ENCODE measurements around the gene KCNH2.

Gene KCNH2

DNA sequence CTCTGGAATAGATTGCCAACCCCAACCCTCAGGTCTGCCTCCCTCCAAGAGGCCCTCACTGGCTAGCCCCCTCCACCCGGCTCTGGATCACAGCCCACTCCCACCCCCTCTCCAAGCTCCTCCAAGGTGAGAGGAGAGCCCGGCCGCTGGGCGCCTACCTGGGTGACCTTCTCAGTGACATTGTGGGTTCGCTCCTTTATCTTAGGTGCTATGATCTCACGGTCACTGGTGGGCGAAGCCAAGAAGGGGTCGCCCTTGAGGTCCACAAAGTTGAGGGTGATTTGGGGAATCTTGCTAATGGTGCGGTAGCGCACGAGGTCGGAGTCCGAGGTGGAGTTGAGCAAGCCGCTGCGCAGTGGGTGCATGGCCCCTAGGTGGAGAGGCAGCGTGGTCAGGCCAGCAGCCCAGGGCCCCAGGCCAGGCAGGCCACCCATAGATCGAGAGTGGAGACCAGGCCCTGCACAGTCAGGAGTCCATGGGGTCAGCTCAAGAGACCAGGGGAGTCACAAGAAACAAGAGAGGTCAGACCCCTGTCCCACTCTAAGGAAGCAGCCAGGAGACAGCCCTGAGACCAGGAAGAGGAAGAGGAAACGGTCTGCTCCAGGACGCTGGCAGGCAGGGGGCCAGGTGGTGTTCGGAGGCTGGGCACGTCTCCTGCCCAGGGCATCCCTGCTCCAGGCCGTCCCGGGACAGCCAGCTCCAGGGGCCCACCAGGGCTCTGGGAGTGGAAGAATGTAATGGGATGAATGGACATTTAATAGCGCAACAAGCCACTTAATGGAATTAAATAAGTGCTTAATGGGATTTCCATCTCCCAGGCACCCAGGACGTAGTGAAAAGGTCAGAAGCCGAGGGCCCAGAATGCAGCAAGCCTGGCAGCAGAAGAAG lies 20.7 kb downstream of the KCNH2 start:
- DNase-seq, result no peak

- DNase-seq, result no peak
These were observed 21.6 kb downstream of the KCNH2 start for GRCh38 chr7:150956395-150957132.

- no peak for DNase-seq
These were observed 22.4 kb downstream of the KCNH2 start for GRCh38 chr7:150955519-150956394.

DNA sequence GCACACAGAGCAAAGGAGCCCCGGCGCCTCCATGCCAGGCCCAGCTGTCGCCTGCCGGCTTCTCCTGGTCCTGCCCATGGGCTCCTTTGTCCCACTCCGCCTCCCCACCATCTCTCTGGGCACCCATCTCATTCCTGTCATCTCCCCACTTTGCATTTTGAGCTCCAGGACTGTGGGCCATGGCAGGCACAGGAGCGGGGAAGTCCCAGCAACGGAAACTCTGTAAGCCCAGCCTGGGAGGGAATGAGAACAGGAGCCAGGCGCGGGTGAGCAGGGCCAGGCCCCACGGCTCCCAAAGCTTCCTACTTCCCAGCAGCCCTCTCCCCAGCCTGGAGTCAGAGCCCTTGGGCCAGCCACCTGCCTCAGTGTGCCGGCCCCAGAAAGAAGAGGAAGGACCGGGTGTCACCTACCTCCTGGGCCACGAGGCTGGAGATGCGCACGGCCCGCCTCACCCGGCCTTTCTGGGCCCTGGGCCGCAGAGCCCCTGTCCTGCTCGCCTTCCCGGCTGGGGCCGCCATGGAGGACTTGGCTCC lies 23.1 kb downstream of the KCNH2 start:
- no peak for DNase-seq

DNA sequence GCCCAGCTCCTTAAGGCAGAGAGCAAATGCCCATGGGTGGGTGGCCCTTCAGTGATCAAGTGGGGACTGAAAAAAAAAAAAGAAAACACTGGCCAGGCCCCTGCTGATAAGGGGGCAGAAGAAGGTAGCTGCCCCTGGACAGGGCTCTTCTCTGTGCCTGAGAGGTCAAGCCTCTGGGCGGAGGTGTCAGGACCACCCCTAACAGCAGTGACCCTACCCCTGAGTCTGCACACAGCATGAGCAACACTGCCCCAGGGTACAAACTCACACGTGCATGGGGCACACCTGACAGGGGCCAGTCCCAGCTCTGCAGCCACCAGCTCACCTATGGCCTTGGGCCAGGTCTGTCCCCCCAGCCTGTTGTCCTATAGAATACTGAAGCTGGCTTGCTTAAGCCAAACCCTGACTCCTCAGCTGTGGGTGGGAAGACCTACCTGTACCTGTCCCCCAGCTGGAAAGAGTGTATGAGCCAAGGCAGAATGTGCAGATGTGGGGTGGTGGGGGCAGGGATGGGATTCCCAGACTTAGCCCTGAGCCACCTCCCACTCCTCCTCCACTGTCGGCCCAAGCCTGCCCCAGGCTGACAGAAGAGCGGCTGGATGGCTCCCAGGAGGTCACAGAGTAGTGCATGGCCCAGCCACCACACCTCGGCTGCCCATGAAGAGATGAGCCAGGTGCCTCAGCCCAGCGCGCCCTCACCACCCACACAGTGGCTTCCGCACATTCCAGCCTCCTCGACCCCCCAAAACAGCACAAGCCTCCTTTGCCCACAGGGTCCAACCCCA lies 23.7 kb downstream of the KCNH2 start:
- no peak for DNase-seq

DNA sequence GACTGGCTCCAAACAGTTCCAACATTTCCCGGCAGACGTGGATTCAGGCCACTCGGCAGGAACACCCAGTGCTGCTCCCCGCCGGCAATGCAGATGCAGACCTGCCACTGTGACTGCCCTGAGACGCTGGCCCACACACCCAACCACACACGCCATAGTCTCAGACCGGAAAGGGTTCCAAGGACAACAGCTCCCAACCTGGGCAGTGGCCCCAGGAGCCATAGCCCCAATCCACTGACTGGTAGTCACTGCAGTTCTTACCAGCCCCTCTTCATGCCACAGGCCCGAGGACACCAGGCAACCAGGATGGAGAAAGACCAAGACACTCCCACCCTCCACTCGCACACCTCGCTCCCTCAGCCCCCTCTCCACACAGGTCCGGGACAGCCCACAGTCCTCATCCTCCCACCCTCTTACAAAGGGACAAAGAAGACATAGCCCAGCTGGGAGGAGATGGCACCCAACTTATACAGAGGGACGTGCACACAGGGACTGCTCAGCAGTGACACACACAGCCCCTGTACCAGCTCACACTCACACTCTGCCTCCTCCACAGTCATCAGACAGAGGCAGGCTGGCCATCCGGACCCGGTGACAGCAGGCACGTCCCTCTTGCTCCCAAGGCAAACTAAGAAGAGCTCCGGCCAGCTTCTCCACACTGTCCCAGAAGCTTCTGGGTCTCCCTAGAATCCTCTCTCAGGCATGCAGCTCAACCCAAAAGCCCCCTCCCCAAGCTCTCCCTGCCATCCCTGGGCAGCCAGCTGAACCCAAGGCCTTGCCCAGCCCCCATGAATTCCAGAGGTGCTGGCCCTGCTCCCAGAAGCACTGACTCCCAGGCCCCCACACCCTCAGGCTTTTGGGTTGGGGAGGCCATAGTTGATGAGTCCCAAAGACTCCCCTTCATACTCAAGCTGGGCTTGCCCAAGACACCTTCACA lies 24.8 kb downstream of the KCNH2 start:
- no peak for DNase-seq

GRCh38 chr7:150952331-150953050 lies 25.6 kb downstream of the KCNH2 start:
- DNase-seq, result no peak

DNA sequence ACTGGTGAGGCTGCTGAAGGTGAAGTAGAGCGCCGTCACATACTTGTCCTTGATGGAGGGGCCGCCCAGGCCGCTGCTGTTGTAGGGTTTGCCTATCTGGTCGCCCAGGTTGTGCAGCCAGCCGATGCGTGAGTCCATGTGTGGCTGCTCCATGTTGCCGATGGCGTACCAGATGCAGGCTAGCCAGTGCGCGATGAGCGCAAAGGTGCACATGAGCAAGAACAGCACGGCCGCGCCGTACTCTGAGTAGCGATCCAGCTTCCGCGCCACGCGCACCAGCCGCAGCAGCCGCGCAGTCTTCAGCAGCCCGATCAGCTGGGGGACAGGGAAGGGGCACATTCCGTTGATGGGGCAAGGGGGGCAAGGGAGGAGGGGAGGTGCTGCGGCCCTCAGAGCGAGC lies 26.6 kb downstream of the KCNH2 start:
- no peak for DNase-seq

DNA sequence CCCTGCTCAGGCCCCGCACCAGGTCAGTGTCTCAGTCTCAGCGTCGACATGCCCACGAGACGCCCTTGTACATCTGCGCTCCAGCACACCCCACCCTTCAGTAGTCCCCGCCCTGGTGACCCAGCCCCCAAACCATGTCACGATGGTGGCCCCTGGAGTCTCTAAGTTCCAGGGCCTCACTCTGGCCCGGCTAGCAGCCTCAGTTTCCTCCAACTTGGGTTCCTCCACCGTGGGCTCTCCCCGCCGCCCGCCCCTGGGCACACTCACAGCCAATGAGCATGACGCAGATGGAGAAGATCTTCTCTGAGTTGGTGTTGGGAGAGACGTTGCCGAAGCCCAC lies 27.0 kb downstream of the KCNH2 start:
- no peak for DNase-seq

- no peak for DNase-seq
These were observed 27.5 kb downstream of the KCNH2 start for GRCh38 chr7:150950496-150951180.

- no peak for DNase-seq
These were observed 28.1 kb downstream of the KCNH2 start for GRCh38 chr7:150949971-150950491.

DNA sequence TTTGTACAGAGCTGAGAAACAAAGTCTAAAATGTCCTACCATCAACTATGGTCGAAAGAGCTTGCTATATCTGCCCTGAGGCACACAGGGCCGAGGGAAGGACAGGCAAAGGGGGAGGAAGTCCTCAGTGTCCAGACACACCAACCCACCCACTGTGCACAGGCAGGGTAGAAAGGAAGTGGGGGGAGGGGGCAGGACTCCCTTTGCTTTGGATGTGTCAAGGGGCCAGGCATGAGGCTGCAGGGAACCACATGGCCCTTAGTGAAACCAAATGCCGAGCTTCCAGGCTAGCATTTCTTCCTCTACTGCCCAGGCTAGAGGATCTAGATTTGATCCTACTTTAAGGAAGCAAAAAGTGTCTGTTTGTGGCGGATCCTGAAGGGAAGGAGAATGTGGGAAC lies 28.6 kb downstream of the KCNH2 start:
- no peak for DNase-seq

- no peak for DNase-seq
These were observed 29.3 kb downstream of the KCNH2 start for GRCh38 chr7:150948791-150949251.

GRCh38 chr7:150947761-150948651 lies 30.1 kb downstream of the KCNH2 start:
- DNase-seq, result no peak

GRCh38 chr7:150947241-150947745 lies 30.8 kb downstream of the KCNH2 start:
- no peak for DNase-seq

DNA sequence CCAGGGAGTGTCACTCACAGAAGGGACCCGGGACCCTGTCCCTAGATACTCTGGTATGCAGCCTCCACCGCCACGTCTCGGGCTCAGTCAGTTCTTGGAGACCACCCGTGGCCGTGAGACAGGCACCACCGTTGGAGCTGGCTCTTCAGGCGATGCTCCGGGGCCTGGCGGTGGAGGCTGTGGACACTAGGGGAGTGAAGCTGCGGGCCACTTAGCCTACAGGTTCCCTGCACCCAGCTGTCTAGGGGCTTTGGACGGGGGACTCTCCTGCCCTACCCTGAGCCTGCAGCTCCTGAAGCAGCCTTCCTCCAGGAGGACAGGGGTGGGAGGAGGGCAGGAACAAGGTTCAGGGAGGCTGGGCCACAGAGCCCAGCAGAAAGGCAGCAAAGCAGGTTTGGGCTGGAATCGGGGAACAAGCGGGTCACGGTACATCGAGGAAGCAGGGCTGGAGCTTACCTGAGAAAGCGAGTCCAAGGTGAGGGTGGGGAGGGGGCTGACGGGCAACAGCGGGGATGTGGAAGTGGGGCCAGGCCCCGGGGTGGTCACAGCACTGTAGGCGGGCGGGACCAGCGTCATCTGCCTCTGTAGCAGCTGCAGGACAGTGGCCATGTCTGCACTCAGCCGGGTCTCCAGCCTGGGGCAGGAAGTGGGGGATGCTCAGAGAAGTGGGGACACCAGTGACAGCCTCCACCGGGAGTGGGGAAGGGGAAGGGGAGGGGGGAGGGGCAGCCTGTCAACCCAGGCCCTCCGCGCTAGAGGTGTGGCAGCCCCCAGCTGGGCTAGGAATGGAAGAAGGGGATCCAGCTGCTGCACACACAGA lies 31.5 kb downstream of the KCNH2 start:
- no peak for DNase-seq

GRCh38 chr7:150945853-150946420 lies 32.2 kb downstream of the KCNH2 start:
- no peak for DNase-seq
